GM12878 (cell line): ENCODE results near the gene SETD4. TPM values are rescaled to one million over a fixed set of nuclear protein-coding genes. Genes with fewer than 3 reads are reported as not detected.

Experiments used
- ATAC-seq: fragments of 200-7000 bp; cut with Tn5 transposase; 3 replicates; pipeline ENCODE4 v1.9.1; 2020; ENCODE audit warnings: mild to moderate bottlenecking, moderate library complexity
- BruUV-seq: library from RNA; stranded (reverse); fragments of 400-500 nt; replicated peaks from 2 replicates; lab custom pipeline; 2021; lab: Mats Ljungman, UMichigan
- CTCF ChIA-PET: fragments of 300-600 bp; sonication (Branson Sonifier 250); formaldehyde crosslinking; extraction: SDS; loops from one replicate; lab custom pipeline; 2021; ENCODE audit warnings: inconsistent platforms; lab: Yijun Ruan, JAX
- POLR2A ChIA-PET: fragments of 350-600 bp; formaldehyde crosslinking; extraction: SDS; loops from one replicate; lab custom pipeline; 2021; ENCODE audit warnings: inconsistent platforms; lab: Charles Lee
- RAD21 ChIA-PET: fragments of 300-600 bp; sonication (Branson Sonifier 250); formaldehyde crosslinking; loops from one replicate; lab custom pipeline; 2023; ENCODE audit warnings: antibody characterized with exemption; ENCODE audit not compliant: unreplicated experiment; lab: Charles Lee
- SMC1A ChIA-PET: fragments of 300-600 bp; sonication (Branson Sonifier 250); formaldehyde crosslinking; loops from one replicate; lab custom pipeline; 2023; ENCODE audit not compliant: unreplicated experiment, uncharacterized antibody; lab: Charles Lee
- DNase-seq: peaks from one replicate; pipeline ENCODE4 v3.0.0-alpha.2; 2011; ENCODE audit warnings: low read depth, low spot score
- FAIRE-seq: peaks from 3 replicates; lab custom pipeline; 2011; peaks lifted over from hg19 to GRCh38; lab: Jason Lieb, UNC
- H2AFZ ChIP-seq: 2 replicates; pipeline ENCODE4 v1.6.0; 2011; ENCODE audit warnings: low read depth, low read length, control low read depth; ENCODE audit not compliant: control insufficient read depth
- H3K27ac ChIP-seq: 2 replicates; pipeline ENCODE4 v1.5.1; 2011; ENCODE audit warnings: control low read depth; ENCODE audit not compliant: control insufficient read depth, insufficient read depth
- H3K27me3 ChIP-seq, 2 experiments: replicated peaks in 1 of 2; 2 replicates each; pipeline versions ENCODE4 v1.6.0 to v1.6.1; 2011; ENCODE audit warnings: low read length in 1 of 2; ENCODE audit not compliant: control insufficient read depth in 2 of 2, insufficient read depth in 2 of 2
- H3K36me3 ChIP-seq, 2 experiments: 2 replicates each; pipeline ENCODE4 v1.5.1; 2011; ENCODE audit warnings: low read length in 1 of 2; ENCODE audit not compliant: control insufficient read depth in 2 of 2, insufficient read depth in 2 of 2
- H3K4me1 ChIP-seq: 2 replicates; pipeline ENCODE4 v1.6.1; 2011; ENCODE audit warnings: mild to moderate bottlenecking, low read length, moderate library complexity, mixed read lengths; ENCODE audit not compliant: control insufficient read depth, insufficient read depth
- H3K4me2 ChIP-seq: 2 replicates; pipeline ENCODE4 v1.6.0; 2011; ENCODE audit warnings: control low read depth; ENCODE audit not compliant: control insufficient read depth, insufficient read depth
- H3K4me3 ChIP-seq: fragments of 200-600 bp; sonication (generic); 2 replicates; pipeline ENCODE4 v1.5.1; 2016
- H3K79me2 ChIP-seq: 2 replicates; pipeline ENCODE4 v1.6.0; 2011; ENCODE audit warnings: low read length; ENCODE audit not compliant: control insufficient read depth, insufficient read depth
- H3K9ac ChIP-seq: 2 replicates; pipeline ENCODE4 v1.8.0; 2011; ENCODE audit warnings: low read length, control low read depth, mixed read lengths; ENCODE audit not compliant: control insufficient read depth, insufficient read depth
- H3K9me3 ChIP-seq: replicated peaks from 3 replicates; pipeline ENCODE4 v1.5.1; 2011; ENCODE audit warnings: mild to moderate bottlenecking, low read length; ENCODE audit not compliant: control insufficient read depth, insufficient read depth
- H4K20me1 ChIP-seq: 2 replicates; pipeline ENCODE4 v1.6.0; 2011; ENCODE audit not compliant: control insufficient read depth, insufficient read depth
- WGBS: methylation state at CpG from one replicate; pipeline ENCODE4 v1.1.6; 2016; ENCODE audit warnings: low lambda C conversion rate; ENCODE audit not compliant: insufficient replicate concordance, insufficient coverage; ENCODE audit errors: missing lambda C conversion rate; 5-methylcytosine and 5-hydroxymethylcytosine counted together
- in situ Hi-C: fragments of 300-500 bp; cut with MboI; formaldehyde crosslinking; loops from 9 replicates; pipeline ENCODE4 v1.14.3; 2018; ENCODE audit warnings: mixed read lengths
- intact Hi-C: fragments of 100-400 bp; cut with micrococcal nuclease; formaldehyde crosslinking; loops from one replicate; pipeline ENCODE4 v1.14.2; 2022; ENCODE audit not compliant: unreplicated experiment
- polyA plus RNA-seq, 11 experiments: library from polyadenylated mRNA; depleted of rRNA in 4 of 11; unstranded in 6 of 11; stranded (reverse) in 5 of 11; fragments of >200 nt; fragmentation: Nextera tagmentation in 4 of 11; fragmentation: Illumina TruSeq in 1 of 11; extraction: Ambion mirVana in 4 of 11; extraction: Trizol in 1 of 11; gene quantifications; 1 replicate in 1 of 11; 2 replicates in 10 of 11; pipeline versions ENCODE4 v1.2.1 to v1.2.3, GENCODE V29; 2011 to 2016; ENCODE audit warnings: inconsistent platforms in 2 of 11, missing spikeins in 2 of 11, low read depth in 1 of 11
- total RNA-seq, 4 experiments: library from RNA; depleted of rRNA in 3 of 4; stranded (reverse); fragments of >200 nt in 3 of 4; fragmentation: Illumina TruSeq in 1 of 4; extraction: Trizol in 1 of 4; gene quantifications; 2 replicates each; pipeline versions ENCODE4 v1.2.1 to v1.2.3, GENCODE V29; 2013 to 2021
- TF ChIP-seq, protein P1 (sequence below): fragments of 450-650 bp; IDR thresholded peaks from 2 replicates; pipeline ENCODE4 v1.6.1; 2016; ENCODE audit warnings: mild to moderate bottlenecking
- TF ChIP-seq, protein P2 (sequence below), 3 experiments: IDR thresholded peaks in 2 of 3; conservative IDR thresholded peaks in 1 of 3; 2 replicates each; pipeline ENCODE4 v1.5.1; 2011; ENCODE audit warnings: low read depth in 3 of 3, low read length in 3 of 3, mild to moderate bottlenecking in 3 of 3, control low read depth in 2 of 3, moderate library complexity in 2 of 3, inconsistent platforms in 1 of 3, mixed read lengths in 1 of 3; ENCODE audit not compliant: control insufficient read depth in 2 of 3, insufficient read depth in 1 of 3; ENCODE audit errors: extremely low read depth in 1 of 3
- TF ChIP-seq, protein P3 (sequence below): fragments of 450-650 bp; IDR thresholded peaks from 2 replicates; pipeline ENCODE4 v1.6.1; 2018; ENCODE audit warnings: borderline replicate concordance, mild to moderate bottlenecking; ENCODE audit not compliant: partially characterized antibody

SETD4 gene
- total and polyA plus RNA-seq, 10 of the 15 experiments (the other 5 are each of a cell fraction or from before 2014, with no cell fraction given): 10.3 to 37.0 (median 18.6) TPM

DNA sequence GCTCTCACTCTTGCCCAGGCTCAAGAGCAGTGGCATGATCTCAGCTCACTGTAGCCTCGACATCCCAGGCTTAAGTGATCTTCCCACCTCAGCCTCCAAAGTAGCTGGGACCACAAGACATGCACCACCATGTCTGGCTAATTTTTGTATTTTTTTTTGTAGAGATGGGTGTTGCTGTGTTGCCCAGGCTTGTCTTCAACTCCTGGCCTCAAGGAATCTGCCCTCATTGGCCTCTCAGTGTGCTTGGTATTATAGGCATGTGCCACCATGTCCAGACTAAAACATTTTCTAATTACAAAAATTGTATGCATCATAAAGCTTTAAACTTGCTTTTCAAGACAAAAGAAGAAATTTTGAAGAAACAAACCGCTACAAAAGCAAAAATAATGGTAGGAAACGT is 29.6 kb upstream of the SETD4 start (continued):
- TF ChIP-seq, protein P1, sequence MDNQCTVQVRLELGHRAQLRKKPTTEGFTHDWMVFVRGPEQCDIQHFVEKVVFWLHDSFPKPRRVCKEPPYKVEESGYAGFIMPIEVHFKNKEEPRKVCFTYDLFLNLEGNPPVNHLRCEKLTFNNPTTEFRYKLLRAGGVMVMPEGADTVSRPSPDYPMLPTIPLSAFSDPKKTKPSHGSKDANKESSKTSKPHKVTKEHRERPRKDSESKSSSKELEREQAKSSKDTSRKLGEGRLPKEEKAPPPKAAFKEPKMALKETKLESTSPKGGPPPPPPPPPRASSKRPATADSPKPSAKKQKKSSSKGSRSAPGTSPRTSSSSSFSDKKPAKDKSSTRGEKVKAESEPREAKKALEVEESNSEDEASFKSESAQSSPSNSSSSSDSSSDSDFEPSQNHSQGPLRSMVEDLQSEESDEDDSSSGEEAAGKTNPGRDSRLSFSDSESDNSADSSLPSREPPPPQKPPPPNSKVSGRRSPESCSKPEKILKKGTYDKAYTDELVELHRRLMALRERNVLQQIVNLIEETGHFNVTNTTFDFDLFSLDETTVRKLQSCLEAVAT: no peak

DNA sequence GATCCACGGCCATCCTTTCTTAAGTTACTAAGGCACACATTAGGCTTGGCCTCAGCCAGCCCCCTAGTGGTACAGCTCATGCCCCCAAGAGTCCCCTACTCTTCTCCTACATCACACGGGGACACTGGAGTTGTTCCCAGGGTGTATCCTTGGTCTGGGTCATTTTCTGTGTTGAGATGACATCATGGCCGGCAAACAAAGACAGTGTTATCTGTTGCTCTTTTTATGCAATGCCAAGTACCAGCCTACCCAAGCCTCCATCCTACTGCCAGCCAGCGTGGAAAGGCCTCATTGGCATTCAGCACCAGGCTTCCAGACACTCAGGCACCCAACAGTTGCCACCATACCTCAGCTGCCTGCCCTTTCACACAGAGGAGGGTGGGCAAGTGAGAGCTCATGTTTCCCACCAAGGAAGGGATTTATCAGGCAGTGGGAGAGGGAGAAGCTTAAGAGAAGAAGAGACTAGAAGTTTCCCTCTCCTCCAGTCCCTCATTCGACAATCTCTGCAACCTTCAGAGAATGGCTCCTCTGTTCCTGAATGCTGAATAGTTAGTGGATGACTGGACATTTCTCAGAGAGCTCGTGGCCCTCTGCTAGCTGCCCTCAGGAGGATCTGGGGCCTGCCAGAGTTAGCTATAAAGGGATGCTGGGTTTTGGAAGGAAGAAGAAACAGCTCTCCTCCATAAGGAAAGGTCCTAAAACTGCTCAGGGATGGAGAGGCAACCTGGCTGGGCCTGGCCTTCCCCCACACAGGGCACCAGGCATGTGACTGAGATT is 27.2 kb upstream of the SETD4 start:
- H3K4me3 ChIP-seq: no peak overlapping the region
- RAD21 ChIA-PET: no interaction called here
- BruUV-seq: no TSS peak
- ATAC-seq (peak; percentile 23; the same call in 1 of the 3 replicates), FAIRE-seq (no peak), DNase-seq (no peak)
- no peak overlapping the region for H2AFZ ChIP-seq
- no peaks in the 10 kb centered on the region for H3K27me3 ChIP-seq
- no peak overlapping the region for H3K9ac ChIP-seq
- no peaks in the 10 kb centered on the region for H3K4me1 ChIP-seq
- CTCF ChIA-PET: interaction anchor here (1.2 to 1.5 kb wide), 3 partner anchors 9 to 25 kb away, joined by 4 to 5 read pairs (median 4); no protein-coding TSS in a partner anchor
- in situ Hi-C loops: no loop called here
- 27% methylated on average over 6 of the region's 6 CpGs for WGBS
- TF ChIP-seq, protein P2, sequence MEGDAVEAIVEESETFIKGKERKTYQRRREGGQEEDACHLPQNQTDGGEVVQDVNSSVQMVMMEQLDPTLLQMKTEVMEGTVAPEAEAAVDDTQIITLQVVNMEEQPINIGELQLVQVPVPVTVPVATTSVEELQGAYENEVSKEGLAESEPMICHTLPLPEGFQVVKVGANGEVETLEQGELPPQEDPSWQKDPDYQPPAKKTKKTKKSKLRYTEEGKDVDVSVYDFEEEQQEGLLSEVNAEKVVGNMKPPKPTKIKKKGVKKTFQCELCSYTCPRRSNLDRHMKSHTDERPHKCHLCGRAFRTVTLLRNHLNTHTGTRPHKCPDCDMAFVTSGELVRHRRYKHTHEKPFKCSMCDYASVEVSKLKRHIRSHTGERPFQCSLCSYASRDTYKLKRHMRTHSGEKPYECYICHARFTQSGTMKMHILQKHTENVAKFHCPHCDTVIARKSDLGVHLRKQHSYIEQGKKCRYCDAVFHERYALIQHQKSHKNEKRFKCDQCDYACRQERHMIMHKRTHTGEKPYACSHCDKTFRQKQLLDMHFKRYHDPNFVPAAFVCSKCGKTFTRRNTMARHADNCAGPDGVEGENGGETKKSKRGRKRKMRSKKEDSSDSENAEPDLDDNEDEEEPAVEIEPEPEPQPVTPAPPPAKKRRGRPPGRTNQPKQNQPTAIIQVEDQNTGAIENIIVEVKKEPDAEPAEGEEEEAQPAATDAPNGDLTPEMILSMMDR (IDR thresholded peaks at IDR 0.05 in 2 of 3, conservative IDR thresholded peaks at IDR 0.05 in 1 of 3; ENCODE audit: control insufficient read depth in 2 of 3, extremely low read depth in 1 of 3, insufficient read depth in 1 of 3, low read depth in 3 of 3, low read length in 3 of 3): 0 out of 6 replicates have a peak, but pooled peaks of 1 of the 3 experiments have one; percentile 19
- TF ChIP-seq, protein P3, sequence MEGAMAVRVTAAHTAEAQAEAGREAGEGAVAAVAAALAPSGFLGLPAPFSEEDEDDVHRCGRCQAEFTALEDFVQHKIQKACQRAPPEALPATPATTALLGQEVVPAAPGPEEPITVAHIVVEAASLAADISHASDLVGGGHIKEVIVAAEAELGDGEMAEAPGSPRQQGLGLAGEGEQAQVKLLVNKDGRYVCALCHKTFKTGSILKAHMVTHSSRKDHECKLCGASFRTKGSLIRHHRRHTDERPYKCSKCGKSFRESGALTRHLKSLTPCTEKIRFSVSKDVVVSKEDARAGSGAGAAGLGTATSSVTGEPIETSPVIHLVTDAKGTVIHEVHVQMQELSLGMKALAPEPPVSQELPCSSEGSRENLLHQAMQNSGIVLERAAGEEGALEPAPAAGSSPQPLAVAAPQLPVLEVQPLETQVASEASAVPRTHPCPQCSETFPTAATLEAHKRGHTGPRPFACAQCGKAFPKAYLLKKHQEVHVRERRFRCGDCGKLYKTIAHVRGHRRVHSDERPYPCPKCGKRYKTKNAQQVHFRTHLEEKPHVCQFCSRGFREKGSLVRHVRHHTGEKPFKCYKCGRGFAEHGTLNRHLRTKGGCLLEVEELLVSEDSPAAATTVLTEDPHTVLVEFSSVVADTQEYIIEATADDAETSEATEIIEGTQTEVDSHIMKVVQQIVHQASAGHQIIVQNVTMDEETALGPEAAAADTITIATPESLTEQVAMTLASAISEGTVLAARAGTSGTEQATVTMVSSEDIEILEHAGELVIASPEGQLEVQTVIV: no peak
- TF ChIP-seq, all 136 proteins: peak for 1
- H4K20me1 ChIP-seq: no peaks in the 10 kb centered on the region
- H3K4me2 ChIP-seq: no peak overlapping the region
- intact Hi-C loops: no loop called here
- SMC1A ChIA-PET: interaction anchor here (0.9 to 1.5 kb wide), 3 partner anchors 12 to 18 kb away, joined by 3 to 4 read pairs (median 3); partner anchors contain the start of gene CBR1
- POLR2A ChIA-PET: no interaction called here
- no peaks in the 10 kb centered on the region for H3K36me3 ChIP-seq
- no peak overlapping the region for H3K27ac ChIP-seq
- H3K79me2 ChIP-seq: no peaks in the 10 kb centered on the region
- H3K9me3 ChIP-seq: peaks cover under 1% of the 10 kb centered on the region; the same call in 1 of the 3 replicates
